ENCODE results near the gene AUH.

- no peak for TF ChIP-seq CTCF (IDR thresholded peaks at IDR 0.05; ENCODE audit: low read depth, low read length)
- TF ChIP-seq EZH2phosphoT487 (IDR thresholded peaks at IDR 0.05; ENCODE audit: low read depth) = no peak
Observed at GRCh38 chr9:91359734-91360470, 1.8 kb downstream of the AUH start.
